ENCODE measurements around the gene ADAMTS17. TPM values are rescaled to one million over a fixed set of nuclear protein-coding genes. Genes with fewer than 3 reads are reported as not detected.

Gene ADAMTS17
- total RNA-seq, 2 experiments from 2014 or later = 4.1 to 5.0 TPM

DNA sequence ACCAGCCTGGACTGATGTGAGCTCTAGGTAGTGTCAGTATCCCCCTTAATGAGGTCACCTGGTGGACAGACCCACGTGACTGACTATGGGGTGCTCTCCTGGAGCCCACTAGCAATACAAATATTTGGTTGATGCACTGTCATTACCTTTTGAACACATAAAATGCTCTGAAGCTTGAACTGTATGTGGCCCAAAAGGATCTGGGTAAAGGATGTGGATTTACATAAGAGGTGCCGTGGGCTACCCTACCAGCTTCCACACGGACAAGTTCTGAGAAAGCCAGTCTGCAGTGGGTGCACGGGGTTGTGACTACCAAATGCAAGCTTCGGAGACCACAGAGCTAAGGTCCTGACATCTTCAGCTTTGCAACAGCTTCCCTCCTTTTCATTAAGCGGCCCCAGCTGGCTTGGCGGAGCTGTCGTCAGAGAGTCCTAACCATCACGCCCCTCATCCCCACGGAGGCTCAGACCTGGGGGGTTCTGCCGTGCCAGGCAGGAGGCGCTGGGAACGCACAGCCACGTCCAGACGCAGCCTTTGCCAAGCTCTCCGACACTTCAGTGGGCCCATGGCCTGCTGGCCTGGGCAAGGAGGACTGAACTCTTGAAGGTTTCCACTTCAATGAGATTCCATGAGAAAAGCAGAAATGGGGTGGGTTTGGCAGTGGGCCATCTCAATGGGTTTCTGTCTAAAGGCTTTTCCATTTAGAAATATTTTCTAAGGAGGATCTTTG, 228.3 kb downstream of the ADAMTS17 start:
- no peak for DNase-seq
- Mint-ChIP-seq H3K27me3 (no peaks in the 10 kb centered on the region), H3K4me3 (no peak overlapping the region), H3K27ac (no peak overlapping the region), H3K4me1 (peaks cover 38% of the 10 kb centered on the region), H3K9me3 (no peaks in the 10 kb centered on the region), H3K36me3 (ENCODE audit: low read depth) (no peaks in the 10 kb centered on the region)
- ChIA-PET POLR2A (no interaction called here), CTCF (interaction anchor here (0.5 to 1.3 kb wide), 3 partner anchors 11 to 123 kb away, joined by 3 to 6 read pairs (median 4); no protein-coding TSS in a partner anchor)

DNA sequence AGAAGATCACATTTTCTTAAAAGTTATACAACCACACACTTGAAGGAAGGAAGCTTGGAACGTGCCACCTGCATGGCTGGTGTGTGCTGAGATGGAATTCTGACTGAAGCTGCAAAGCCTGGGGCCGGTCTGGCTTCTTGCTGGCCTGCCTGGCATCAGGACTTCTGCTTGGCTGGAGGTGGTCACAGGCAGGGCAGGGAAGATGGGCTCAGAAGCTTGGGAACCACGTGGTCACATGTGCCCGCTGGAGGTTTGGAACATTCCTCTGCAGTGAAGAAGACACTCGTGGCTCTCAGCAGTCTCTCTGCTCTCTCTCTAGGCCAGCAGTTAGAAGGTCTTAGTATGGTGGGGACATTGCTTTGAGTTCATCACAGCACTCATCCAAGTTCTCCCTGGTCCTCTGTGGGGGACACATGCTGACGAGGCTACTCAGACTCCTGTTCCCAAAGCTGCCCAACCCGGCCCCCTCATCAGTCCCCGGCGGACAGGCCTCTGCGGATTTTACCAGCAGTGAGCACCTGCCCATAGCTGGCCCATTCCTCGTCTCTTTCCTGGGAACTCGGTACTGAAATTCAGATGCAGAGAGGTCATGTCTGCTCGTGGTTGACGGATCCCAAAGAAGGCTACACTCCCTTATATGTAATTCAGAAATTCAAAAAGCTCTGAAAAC, 229.0 kb downstream of the ADAMTS17 start:
- H3K27me3 Mint-ChIP-seq = no peaks in the 10 kb centered on the region
- H3K9me3 Mint-ChIP-seq = no peaks in the 10 kb centered on the region
- no peak overlapping the region for H3K4me3 Mint-ChIP-seq
- H3K27ac Mint-ChIP-seq = peak overlapping the region; percentile 11
- CTCF ChIA-PET = interaction anchor here (1.1 to 1.3 kb wide), 2 partner anchors 10 to 84 kb away, joined by 3 to 6 read pairs; no protein-coding TSS in a partner anchor
- POLR2A ChIA-PET = no interaction called here
- H3K4me1 Mint-ChIP-seq = peaks cover 38% of the 10 kb centered on the region
- no peaks in the 10 kb centered on the region for H3K36me3 Mint-ChIP-seq (ENCODE audit: low read depth)
- no peak for DNase-seq

GRCh38 chr15:100112061-100112420, 229.7 kb downstream of the ADAMTS17 start:
- Mint-ChIP-seq H3K27ac (no peak overlapping the region), H3K36me3 (ENCODE audit: low read depth) (no peaks in the 10 kb centered on the region), H3K4me1 (peaks cover 38% of the 10 kb centered on the region), H3K27me3 (no peaks in the 10 kb centered on the region), H3K4me3 (no peak overlapping the region), H3K9me3 (no peaks in the 10 kb centered on the region)
- POLR2A ChIA-PET = no interaction called here
- DNase-seq = no peak
- CTCF ChIA-PET = no interaction called here

- H3K36me3 Mint-ChIP-seq (ENCODE audit: low read depth) = no peaks in the 10 kb centered on the region
- CTCF ChIA-PET = no interaction called here
- POLR2A ChIA-PET = no interaction called here
Measured at GRCh38 chr15:100111125-100112060, 230.4 kb downstream of the ADAMTS17 start.

GRCh38 chr15:100109486-100110035, 232.2 kb downstream of the ADAMTS17 start:
- no peak overlapping the region for H3K27ac Mint-ChIP-seq

More at GRCh38 chr15:100111125-100112060, 230.4 kb downstream of the ADAMTS17 start:
- Mint-ChIP-seq H3K4me1 (peaks cover 38% of the 10 kb centered on the region), H3K9me3 (no peaks in the 10 kb centered on the region), H3K4me3 (no peak overlapping the region), H3K27me3 (no peaks in the 10 kb centered on the region), H3K27ac (peak overlapping the region; percentile 84)
- DNase-seq = peak; percentile 27

DNA sequence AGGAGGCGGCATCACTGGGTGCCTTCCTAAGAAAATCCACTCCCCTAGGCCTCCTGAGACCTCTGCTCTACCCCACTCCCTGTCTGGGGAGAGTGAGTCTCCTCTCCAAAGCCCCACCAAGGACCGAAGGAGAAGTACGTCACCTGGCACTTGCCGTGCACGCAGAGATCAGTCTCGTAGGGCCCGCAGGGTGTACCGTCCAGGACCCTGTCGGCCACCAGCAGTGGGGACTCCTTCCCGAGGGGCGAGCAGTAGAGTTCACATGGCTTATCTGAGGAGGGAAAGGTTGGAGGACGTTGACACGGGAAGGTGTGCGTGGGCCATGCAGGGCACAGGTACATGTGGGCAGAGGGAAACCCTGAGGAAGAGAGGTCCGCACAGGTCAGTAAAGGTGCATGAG, 232.9 kb downstream of the ADAMTS17 start:
- POLR2A ChIA-PET = no interaction called here
- peaks cover 35% of the 10 kb centered on the region for H3K4me1 Mint-ChIP-seq
- no peak for DNase-seq
- CTCF ChIA-PET = no interaction called here
- H3K9me3 Mint-ChIP-seq = no peaks in the 10 kb centered on the region
- H3K27ac Mint-ChIP-seq = no peak overlapping the region
- H3K4me3 Mint-ChIP-seq = no peak overlapping the region
- H3K27me3 Mint-ChIP-seq = no peaks in the 10 kb centered on the region
- no peaks in the 10 kb centered on the region for H3K36me3 Mint-ChIP-seq (ENCODE audit: low read depth)

More at GRCh38 chr15:100109486-100110035, 232.2 kb downstream of the ADAMTS17 start:
- Mint-ChIP-seq H3K9me3 (no peaks in the 10 kb centered on the region), H3K27me3 (no peaks in the 10 kb centered on the region), H3K36me3 (ENCODE audit: low read depth) (no peaks in the 10 kb centered on the region), H3K4me3 (no peak overlapping the region), H3K4me1 (peaks cover 38% of the 10 kb centered on the region)
- POLR2A ChIA-PET = no interaction called here
- no peak for DNase-seq
- CTCF ChIA-PET = interaction anchor here (0.8 to 1.2 kb wide), 2 partner anchors 11 to 16 kb away, joined by 3 to 5 read pairs; no protein-coding TSS in a partner anchor

DNA sequence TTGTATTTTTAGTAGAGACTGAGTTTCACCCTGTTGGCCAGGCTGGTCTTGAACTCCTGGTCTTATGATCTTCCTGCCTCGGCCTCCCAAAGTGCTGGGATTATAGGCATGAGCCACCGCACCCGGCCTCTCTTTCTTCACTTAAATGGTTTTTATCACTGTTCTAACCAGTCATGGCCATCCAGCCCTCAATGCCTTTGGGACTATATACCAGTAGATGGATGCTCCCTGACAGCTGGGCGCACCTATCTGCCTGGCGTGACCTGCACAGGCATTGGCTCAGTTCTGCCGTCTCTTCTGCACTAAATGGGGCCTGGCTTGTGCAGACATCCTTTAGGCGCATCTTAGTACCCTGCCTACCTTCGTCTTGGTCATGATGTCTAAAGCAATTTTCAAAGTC, 233.4 kb downstream of the ADAMTS17 start:
- ChIA-PET POLR2A (no interaction called here), CTCF (no interaction called here)

GRCh38 chr15:100107606-100108225, 234.1 kb downstream of the ADAMTS17 start:
- H3K27ac Mint-ChIP-seq = no peak overlapping the region
- H3K9me3 Mint-ChIP-seq = no peaks in the 10 kb centered on the region
- DNase-seq = no peak
- CTCF ChIA-PET = interaction anchor here (0.8 kb wide), 2 partner anchors 15 to 388 kb away, joined by 3 read pairs; no protein-coding TSS in a partner anchor
- H3K36me3 Mint-ChIP-seq (ENCODE audit: low read depth) = no peaks in the 10 kb centered on the region
- peaks cover 24% of the 10 kb centered on the region for H3K4me1 Mint-ChIP-seq
- no peaks in the 10 kb centered on the region for H3K27me3 Mint-ChIP-seq
- POLR2A ChIA-PET = no interaction called here
- no peak overlapping the region for H3K4me3 Mint-ChIP-seq

More for the DNA sequence above, 233.4 kb downstream of the ADAMTS17 start:
- no peak overlapping the region for H3K27ac Mint-ChIP-seq
- H3K4me3 Mint-ChIP-seq = no peak overlapping the region
- no peaks in the 10 kb centered on the region for H3K9me3 Mint-ChIP-seq
- DNase-seq = no peak
- no peaks in the 10 kb centered on the region for H3K27me3 Mint-ChIP-seq
- no peaks in the 10 kb centered on the region for H3K36me3 Mint-ChIP-seq (ENCODE audit: low read depth)
- H3K4me1 Mint-ChIP-seq = peaks cover 31% of the 10 kb centered on the region

DNA sequence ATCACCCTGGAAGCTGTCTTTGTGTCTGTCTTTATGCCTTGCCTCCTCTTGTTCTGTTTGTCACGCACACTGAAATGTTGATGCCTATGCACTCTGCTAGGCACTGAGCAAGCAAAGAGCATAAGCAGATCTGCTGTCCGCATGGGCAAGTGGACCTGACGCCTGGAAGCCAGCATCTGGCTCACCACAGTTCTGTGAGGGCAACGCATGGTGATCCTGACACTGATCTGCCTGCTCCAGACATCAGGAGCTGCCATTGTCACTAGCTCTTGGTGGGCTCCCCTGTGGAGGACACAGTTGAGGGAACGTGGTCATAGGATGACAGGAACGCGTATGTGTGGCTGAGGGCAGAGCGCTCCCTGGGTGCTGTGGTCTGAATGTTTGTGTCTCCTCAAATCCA, 234.6 kb downstream of the ADAMTS17 start:
- H3K27ac Mint-ChIP-seq = no peak overlapping the region
- DNase-seq = no peak
- CTCF ChIA-PET = interaction anchor here (0.8 kb wide), 3 partner anchors 14 to 389 kb away, joined by 3 read pairs; no protein-coding TSS in a partner anchor
- H3K27me3 Mint-ChIP-seq = no peaks in the 10 kb centered on the region
- POLR2A ChIA-PET = no interaction called here
- H3K36me3 Mint-ChIP-seq (ENCODE audit: low read depth) = no peaks in the 10 kb centered on the region
- H3K4me1 Mint-ChIP-seq = peaks cover 19% of the 10 kb centered on the region
- H3K4me3 Mint-ChIP-seq = no peak overlapping the region
- no peaks in the 10 kb centered on the region for H3K9me3 Mint-ChIP-seq

DNA sequence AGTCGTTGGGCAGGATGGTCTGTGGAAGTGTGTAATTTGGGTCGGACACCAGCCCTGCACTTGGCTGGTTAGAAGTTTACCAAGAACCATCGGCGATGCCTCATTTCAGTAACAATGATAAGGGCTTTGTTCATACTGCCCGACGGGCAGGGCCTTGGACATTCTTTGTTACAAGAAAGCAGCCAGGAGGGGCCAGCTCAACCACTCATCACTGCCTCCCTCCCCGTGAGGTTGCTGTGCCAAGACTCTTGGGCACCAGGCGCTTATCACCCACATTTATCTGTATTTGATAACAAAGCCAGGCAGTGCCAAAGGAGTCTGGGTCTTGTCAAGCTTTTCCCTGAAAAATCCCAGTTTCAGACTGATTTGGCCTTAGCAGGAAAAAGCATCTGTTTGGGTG, 235.0 kb downstream of the ADAMTS17 start:
- no peaks in the 10 kb centered on the region for H3K27me3 Mint-ChIP-seq
- ChIA-PET CTCF (interaction anchor here (0.8 kb wide), 1 partner anchor 53 kb away, joined by 3 read pairs; no protein-coding TSS in a partner anchor), POLR2A (no interaction called here)
- no peaks in the 10 kb centered on the region for H3K9me3 Mint-ChIP-seq
- peaks cover 14% of the 10 kb centered on the region for H3K4me1 Mint-ChIP-seq
- DNase-seq = no peak
- H3K36me3 Mint-ChIP-seq (ENCODE audit: low read depth) = no peaks in the 10 kb centered on the region
- no peak overlapping the region for H3K4me3 Mint-ChIP-seq
- H3K27ac Mint-ChIP-seq = no peak overlapping the region

- CTCF ChIA-PET = interaction anchor here (1.9 kb wide), 1 partner anchor 10 kb away, joined by 4 read pairs; no protein-coding TSS in a partner anchor
- no peak overlapping the region for H3K4me3 Mint-ChIP-seq
Measured at GRCh38 chr15:100105101-100105500, 236.7 kb downstream of the ADAMTS17 start.

DNA sequence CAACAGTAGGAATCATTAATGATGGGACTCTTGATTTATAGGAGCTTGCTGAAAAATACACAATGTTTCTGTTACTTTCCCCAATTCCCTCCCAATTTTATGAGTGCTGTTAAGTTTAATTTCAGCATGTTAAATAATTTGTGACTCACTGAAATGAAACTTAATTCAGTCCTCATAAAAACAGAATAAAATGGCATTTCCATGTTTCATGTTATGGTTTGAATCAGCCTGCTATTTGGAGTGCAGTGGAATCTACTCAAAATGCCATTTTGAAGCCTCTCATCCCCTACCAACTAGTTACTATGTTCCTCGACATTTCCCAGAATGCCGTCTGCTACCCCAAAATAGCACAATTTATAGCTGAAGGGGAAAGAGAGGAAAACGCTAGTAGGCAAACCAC, 237.5 kb downstream of the ADAMTS17 start:
- CTCF ChIA-PET = interaction anchor here (1.9 kb wide), 1 partner anchor 9 kb away, joined by 4 read pairs; no protein-coding TSS in a partner anchor
- DNase-seq = no peak
- POLR2A ChIA-PET = no interaction called here
- Mint-ChIP-seq H3K27me3 (no peaks in the 10 kb centered on the region), H3K4me1 (no peaks in the 10 kb centered on the region), H3K4me3 (no peak overlapping the region), H3K36me3 (ENCODE audit: low read depth) (no peaks in the 10 kb centered on the region), H3K27ac (no peak overlapping the region), H3K9me3 (no peaks in the 10 kb centered on the region)

More at GRCh38 chr15:100105101-100105500, 236.7 kb downstream of the ADAMTS17 start:
- DNase-seq = no peak
- peaks cover 2% of the 10 kb centered on the region for H3K4me1 Mint-ChIP-seq
- H3K9me3 Mint-ChIP-seq = no peaks in the 10 kb centered on the region
- no peak overlapping the region for H3K27ac Mint-ChIP-seq
- no peaks in the 10 kb centered on the region for H3K36me3 Mint-ChIP-seq (ENCODE audit: low read depth)
- POLR2A ChIA-PET = no interaction called here
- H3K27me3 Mint-ChIP-seq = no peaks in the 10 kb centered on the region
